Fibroblast of skin of left biceps (primary cell): Measurements from ENCODE around the gene NUP205.

Experiments
- DNase-seq, 2 experiments: peaks; one replicate each; pipeline ENCODE4 v3.0.0-alpha.2; 2013; ENCODE audit warnings: low read depth in 2 of 2

Gene NUP205

DNA sequence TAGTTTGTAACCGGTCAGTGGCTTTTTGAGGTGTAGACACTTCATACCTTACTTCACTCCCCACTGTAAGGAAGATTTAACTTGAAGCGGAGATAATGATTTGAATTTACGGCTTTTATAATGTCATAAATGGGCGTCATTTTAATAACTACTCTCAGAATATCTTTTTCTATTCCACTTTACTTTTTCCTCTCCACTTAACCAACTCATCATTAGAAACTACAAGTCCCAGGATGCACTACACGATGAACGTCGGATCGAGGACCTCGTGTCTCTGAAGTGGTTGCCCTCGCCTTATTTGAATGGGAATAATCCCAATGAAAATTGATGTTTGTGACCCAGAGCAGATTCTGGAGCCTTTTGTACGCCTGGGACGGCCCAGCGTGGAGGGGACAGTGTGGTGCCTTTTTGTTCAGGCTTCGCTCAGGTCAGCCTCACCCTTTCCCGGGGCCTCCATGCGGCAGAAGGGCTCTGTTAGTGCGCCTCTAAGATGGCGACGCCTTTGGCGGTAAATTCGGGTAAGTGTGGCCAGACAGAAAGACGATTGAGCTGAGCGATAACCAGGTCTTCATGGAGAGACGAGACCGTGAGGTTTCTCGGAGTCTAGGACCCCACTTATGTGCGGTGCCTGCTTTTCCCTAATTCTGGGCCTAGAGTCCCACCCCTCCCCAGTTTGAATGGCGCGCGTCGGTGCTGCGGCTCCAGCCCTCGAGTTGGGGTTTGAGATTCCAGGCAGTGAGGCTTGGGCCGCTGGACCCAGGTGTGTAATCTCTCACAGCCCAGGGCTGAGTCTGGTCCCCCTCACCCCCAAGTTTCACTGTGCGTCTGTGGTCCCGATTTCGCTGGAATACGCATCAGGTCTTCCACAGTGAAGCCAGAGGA lies at the start of gene NUP205:
Gene NUP205 (plus strand): TSS at position 463 of the 882 bp plus-strand sequence. CDS start 28 bp downstream, at position 491.
- peak; percentile 59 to 64 for DNase-seq

DNA sequence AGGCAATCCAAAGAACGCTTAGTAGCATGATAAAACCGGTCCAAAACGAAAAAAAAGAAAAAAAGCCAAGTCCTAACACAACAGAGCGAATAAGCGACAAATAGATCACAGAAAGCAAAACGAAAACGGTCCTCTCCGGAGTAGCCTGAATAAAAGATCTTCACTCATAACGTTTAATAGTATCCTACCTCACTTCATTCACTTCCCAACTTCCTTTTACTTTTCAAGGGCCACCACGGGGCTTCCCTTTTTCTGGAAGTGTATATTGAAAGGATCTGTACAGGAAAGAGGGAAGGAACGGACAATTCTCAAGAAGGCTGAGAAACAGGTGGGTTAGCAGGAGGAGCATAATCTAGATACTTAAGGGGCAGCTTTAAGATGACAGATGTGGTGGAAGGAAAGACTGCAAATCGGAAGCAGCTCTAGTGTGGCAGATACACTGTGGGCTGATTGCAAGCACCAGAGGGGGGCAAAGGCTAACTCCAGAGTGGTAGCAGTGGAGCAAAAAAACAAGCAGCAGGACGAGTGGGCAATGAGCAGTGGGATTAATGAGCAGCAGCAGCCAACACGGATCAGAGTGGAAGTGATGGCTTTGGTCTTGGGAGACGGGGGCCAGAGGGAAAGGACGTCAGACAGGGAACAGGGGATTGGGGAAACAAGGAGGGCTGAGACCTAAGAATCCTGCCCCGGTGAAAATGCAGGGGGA lies 48.7 kb upstream of the NUP205 start:
- DNase-seq, result no peak

DNA sequence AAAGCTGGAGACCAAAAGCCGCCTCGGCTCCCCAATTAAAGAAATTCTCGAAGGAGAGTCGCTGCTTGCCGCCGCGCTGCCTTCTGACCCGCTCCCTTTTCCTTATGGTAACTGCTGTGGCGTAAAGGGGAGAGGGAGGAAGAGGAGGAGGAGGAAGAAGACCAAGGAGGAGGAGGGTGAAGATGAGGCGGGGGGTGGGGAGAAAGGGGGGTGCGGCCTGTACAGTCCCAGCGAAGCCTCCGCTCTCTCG lies 48.2 kb upstream of the NUP205 start:
- DNase-seq, result peak in 1 of 2 experiments; percentile 24

DNA sequence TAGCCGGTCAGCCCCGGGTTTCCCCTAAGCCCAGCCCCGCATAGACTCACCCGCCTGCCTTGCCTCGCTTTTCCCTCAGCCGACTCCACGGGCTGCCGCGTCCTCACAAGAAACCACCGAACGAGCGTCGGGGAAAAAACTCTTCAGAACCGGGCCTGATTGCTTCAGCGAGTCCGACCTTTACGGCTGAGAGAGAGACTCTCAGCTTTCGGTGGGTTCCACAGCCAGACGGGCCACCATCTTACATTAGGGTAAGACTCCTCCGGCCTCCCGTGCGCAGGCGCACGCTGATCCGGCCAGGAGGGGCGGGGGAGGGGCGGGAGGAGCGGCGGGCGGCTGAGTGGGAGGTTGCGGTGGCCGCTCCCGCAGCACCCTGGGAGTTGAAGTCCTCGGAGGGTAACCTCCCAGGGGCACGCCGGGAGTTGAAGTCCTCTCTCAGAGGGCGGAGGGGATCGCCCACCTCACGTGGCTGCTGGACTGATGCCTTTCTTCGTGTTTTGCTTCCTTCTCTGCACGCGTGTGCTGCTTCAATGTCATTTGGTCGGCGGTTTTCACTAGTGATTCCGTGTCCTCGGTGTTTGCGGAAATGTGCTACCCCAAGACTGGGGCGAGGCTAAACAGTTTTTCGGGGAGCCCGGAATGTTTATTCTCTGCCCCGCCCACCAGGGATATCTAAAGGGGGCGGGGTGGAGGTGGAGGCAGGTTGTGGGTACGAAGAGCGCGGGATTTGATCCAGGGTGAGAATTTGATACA lies 47.7 kb upstream of the NUP205 start, which contains the start of gene CNOT4:
Gene CNOT4 (minus strand): TSS at position 264 of the 753 bp plus-strand sequence. CDS start 71,771 bp downstream, outside the sequence.
- peak; percentile 83 to 88 for DNase-seq

DNA sequence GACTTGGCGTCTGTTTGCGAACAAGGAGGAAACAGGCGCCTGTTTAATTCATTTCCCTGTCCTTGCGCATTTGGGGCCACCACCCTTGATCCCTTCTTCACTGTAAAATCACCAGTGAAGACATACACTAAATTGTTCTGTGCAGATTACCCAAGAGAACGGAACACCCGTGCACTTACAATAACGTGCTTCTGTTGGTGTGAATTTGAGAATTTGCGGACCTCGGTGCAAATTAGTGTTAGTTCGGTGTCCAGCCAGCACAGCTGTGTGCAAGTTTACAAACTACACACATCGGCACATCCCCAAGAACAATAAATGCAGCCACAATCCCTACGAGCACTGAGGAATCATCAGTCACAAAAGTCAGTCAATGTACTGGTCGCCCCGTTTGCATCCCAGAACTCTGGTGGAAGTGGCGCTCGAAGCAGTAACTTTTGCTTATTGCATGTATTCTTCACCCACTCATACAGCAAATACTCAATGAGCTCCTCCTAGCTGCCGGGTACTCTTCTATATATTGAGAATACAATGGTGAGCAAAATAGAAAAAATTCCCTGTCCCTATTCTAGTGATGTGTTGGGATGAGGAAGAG lies 47.0 kb upstream of the NUP205 start:
- no peak for DNase-seq

- DNase-seq, result no peak
Observed at GRCh38 chr7:135512135-135512887, 45.4 kb upstream of the NUP205 start.

- no peak for DNase-seq
Observed at GRCh38 chr7:135514856-135515255, 42.9 kb upstream of the NUP205 start.

- DNase-seq, result no peak
Observed at GRCh38 chr7:135517060-135517459, 40.7 kb upstream of the NUP205 start.

DNA sequence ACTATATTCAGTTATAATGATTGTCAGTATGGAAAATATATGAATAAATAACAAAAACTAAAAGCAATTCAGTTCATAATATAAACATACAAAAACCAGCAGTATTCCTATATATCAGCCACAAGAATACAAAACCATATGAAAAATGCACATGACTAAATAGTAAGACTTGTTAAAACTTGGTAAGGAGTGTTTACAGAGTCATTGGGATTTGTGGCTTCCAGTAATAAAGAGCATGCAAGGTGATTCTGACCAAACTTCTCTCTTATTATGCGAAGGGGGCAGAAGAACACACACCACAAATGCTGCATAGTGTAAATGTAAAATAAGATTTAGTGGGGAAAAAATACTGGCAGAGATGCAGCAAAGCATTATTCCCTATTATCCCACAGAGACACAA lies 39.0 kb upstream of the NUP205 start:
- no peak for DNase-seq

DNA sequence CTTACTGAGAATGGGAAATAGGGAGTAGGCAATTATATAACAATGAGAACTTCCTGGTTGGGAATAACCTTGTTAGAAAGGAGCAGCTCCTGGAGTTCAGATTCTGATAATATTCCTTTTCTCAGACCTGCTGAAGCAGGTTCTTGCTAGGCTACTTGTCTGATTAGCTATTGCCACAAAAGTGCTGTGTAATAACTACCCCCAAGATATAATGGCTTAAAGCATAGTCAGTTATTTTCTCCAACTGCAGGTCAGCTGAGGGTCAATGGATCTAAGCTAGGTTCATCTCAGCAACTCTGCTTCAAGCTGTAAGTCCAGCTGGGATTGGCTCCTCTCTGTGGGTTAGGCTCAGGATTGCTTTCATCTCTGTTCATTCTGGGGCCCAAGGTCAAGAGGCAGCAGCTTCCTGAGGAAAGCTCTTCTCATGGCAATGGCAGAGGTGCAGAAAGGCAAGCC lies 38.5 kb upstream of the NUP205 start:
- DNase-seq, result no peak

DNA sequence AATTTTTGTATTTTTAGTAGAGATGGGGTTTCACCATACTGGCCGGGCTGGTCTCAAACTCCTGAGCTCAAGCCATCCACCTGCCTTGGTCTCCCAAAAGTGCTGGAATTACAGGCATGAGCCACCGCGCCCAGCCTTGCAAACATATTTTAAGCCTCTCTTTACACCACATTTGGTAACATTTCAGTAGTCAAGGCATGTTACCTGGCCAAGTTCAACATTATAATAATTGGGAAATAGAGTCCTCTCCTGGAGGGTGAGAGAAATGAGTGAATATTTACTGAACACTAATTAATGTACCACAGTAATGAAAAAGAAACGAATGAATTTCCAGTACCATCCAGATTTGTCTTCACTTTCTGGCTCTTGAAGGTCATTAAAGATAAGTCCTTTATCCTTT lies 37.8 kb upstream of the NUP205 start:
- no peak for DNase-seq

GRCh38 chr7:135522509-135522908 lies 35.2 kb upstream of the NUP205 start:
- DNase-seq, result no peak

DNA sequence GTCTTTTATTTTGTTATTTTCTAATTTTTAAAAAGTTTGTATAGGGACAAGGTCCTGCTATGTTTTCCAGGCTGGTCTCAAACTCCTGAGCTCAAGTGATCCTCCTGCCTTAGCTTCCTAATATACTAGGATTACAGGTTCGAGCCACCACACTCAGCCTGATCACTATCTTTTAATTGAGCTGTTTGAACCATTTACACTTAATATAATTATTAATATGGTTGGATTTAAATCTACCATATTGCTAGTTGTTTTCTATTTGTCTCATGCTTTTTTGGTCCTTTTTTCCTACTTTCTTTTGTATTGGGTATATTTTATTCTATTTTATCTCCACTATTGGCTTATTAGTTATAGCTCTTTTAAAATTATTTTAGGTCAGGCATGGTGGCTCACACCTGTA lies 34.6 kb upstream of the NUP205 start:
- DNase-seq, result no peak

GRCh38 chr7:135525426-135525825 lies 32.3 kb upstream of the NUP205 start:
- no peak for DNase-seq

DNA sequence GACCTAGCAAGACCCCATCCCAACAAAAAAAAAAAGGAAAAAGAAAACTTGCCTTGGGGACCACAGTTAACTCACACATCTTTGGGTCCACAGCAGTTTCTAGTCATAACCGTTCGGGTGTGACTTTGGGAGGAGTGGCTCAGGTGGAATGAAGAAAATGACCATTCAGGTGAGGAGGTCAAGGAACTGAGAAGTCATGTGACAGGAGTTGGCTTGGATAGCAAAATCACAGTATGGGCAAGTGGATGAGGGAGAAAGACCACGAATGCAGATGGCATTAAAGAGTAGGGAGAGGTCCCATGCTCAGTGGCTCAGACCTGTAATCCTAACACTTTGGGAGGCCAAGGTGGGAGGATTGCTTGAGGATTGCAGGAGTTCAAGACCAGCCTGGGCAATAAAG lies 30.7 kb upstream of the NUP205 start:
- DNase-seq, result no peak

GRCh38 chr7:135536150-135536549 lies 21.6 kb upstream of the NUP205 start:
- DNase-seq, result no peak

- no peak for DNase-seq
Observed at GRCh38 chr7:135537453-135537852, 20.3 kb upstream of the NUP205 start.

- DNase-seq, result no peak
Observed at GRCh38 chr7:135537905-135538304, 19.8 kb upstream of the NUP205 start.

DNA sequence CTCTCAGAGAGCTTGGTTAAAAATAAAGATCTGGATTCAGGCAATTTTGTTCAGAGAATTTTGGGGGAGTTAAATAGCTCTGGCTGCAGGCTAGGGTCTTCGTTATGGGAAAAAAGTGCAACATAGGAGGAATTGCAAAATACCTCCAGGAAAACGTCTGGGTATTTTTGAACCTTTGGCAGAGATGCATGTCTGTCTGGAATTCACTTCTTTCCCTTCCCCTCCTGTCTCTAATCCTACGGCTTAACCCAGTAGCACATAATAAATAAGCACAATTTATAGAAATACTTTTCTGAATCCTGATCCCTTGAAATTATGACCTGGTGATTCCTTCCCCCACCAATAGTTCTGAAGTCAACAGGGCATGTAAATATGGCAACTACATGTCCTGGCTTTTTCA lies 19.3 kb upstream of the NUP205 start:
- DNase-seq, result no peak

DNA sequence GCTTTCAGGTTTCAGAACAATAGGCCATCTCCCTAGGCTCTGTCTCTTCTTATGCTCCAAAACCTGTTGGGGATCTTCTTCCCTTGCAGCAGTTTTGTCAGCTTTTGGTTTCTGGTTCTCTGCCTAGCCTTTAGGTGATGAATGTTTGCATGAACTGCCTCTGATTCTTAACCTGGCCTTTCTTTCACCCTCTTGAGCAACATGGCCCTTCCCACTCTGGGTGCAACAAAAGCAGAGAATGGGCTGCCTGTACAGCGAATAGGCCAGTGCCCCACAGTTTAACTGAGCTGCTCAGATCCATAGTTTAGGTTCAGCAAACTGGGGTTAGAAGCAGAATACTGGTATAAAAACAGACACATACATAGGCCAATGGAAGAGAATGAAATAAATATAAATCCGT lies 18.1 kb upstream of the NUP205 start:
- no peak for DNase-seq

DNA sequence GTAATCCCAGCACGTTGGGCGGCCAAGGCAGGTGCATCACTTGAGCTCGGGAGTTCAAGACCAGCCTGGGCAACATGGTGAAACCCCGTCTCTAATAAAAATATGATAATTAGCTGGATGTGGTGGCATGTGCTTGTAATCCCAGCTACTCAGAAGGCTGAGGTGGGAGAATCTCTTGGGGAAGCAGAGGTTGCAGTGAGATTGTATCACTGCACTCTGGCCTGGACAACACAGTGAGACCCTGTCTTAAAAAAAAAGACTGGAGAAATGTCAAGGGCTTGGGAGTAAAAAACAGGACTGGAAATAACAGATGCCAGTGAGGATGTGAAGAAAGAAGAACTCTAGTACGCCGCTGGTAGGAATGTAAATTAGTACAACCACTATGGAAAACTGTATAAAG lies 16.7 kb upstream of the NUP205 start:
- no peak for DNase-seq
